Activated naive CD4-positive, alpha-beta T cell treated with anti-CD3 and anti-CD28 coated beads, Interleukin-2, amount 10 ng/mL, durations not matched to agents 7 days and 5 days (primary cell): ENCODE results near the gene C8G.

Source experiments
- CTCF ChIA-PET: fragments of 350-600 bp; sonication (Branson Sonifier 250); formaldehyde crosslinking; loops from one replicate; lab custom pipeline; 2021; ENCODE audit warnings: antibody characterized with exemption; lab: Charles Lee
- DNase-seq: peaks from one replicate; pipeline ENCODE4 v3.0.0-alpha.2; 2020
- H3K27ac Mint-ChIP-seq: one replicate; pipeline ENCODE4 v1.8.0; 2021; ENCODE audit warnings: mild to moderate bottlenecking, moderate library complexity, mixed read lengths
- H3K27me3 Mint-ChIP-seq: one replicate; pipeline ENCODE4 v1.8.0; 2021; ENCODE audit warnings: mild to moderate bottlenecking, mixed read lengths
- H3K36me3 Mint-ChIP-seq: one replicate; pipeline ENCODE4 v1.8.0; 2021; ENCODE audit warnings: mixed read lengths
- H3K4me1 Mint-ChIP-seq: one replicate; pipeline ENCODE4 v1.8.0; 2021; ENCODE audit warnings: mixed read lengths
- H3K4me3 Mint-ChIP-seq: one replicate; pipeline ENCODE4 v1.8.0; 2021; ENCODE audit warnings: mild to moderate bottlenecking, moderate library complexity, mixed read lengths
- H3K9me3 Mint-ChIP-seq: one replicate; pipeline ENCODE4 v1.8.0; 2021; ENCODE audit warnings: mixed read lengths

Gene C8G

DNA sequence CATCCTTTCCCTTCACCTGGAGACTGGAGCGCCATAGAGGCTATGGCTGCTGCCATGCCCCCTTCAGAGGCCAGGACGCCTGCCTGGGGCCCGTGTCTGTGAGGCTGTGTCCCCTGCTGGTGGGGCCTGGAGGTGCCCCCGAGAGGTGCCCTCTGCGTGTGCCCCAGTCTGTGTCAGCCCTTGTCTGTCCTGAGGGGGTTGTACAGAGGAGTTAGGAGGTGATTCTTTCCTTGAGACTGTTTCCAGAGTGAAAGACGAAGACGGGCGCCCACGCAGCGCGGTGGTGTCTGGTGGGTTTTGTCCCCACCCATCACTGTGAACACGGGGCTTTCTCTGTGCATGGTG is 34.2 kb upstream of the C8G start:
- Mint-ChIP-seq H3K36me3 (peaks cover 39% of the 10 kb centered on the region), H3K4me3 (no peak overlapping the region), H3K9me3 (no peaks in the 10 kb centered on the region), H3K27ac (peak overlapping the region; percentile 72), H3K4me1 (peaks cover under 1% of the 10 kb centered on the region), H3K27me3 (no peaks in the 10 kb centered on the region)
- CTCF ChIA-PET, result interaction anchor here (0.7 kb wide), 1 partner anchor 16 kb away, joined by 3 read pairs; no protein-coding TSS in a partner anchor
- no peak for DNase-seq

DNA sequence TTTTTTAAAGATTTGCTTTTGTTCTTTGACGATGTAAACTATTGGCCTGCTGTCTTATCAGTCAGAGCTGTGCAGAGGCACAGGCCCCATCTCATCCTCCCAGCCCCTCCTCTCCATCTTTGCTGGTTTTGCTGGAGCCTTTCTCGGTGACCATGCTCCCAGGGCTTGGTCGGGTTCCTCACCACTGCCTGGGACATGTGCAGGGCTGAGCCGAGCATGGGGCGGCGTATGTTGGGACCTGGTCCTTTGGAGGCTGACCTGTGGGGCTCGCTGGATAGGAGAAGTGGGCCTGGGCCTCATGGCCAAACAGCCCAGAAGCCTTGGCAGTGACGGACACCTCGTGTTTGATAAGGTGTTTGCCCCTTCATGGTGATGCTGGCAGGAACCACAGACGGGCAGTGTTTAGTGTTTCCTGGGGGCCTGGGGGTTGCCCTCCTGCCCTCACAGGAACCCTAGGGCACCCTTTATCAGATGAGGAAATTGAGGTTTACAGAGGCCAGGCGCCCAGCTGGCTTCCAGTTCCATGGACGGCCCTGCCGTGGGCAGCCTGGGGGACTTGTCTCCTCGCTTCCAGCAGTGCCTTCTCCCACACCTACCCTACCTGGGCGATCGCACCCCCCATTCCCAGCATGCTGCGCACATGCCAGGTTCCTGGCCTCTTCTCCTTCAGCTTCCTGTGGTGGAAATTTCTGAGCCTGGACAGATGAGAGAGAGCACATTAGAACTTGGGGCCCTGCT is 31.2 kb upstream of the C8G start:
- peaks cover 45% of the 10 kb centered on the region for H3K36me3 Mint-ChIP-seq
- no peaks in the 10 kb centered on the region for H3K9me3 Mint-ChIP-seq
- no peak overlapping the region for H3K4me3 Mint-ChIP-seq
- CTCF ChIA-PET, result no interaction called here
- no peak overlapping the region for H3K27ac Mint-ChIP-seq
- H3K27me3 Mint-ChIP-seq, result no peaks in the 10 kb centered on the region
- H3K4me1 Mint-ChIP-seq, result peaks cover 3% of the 10 kb centered on the region
- DNase-seq, result no peak

DNA sequence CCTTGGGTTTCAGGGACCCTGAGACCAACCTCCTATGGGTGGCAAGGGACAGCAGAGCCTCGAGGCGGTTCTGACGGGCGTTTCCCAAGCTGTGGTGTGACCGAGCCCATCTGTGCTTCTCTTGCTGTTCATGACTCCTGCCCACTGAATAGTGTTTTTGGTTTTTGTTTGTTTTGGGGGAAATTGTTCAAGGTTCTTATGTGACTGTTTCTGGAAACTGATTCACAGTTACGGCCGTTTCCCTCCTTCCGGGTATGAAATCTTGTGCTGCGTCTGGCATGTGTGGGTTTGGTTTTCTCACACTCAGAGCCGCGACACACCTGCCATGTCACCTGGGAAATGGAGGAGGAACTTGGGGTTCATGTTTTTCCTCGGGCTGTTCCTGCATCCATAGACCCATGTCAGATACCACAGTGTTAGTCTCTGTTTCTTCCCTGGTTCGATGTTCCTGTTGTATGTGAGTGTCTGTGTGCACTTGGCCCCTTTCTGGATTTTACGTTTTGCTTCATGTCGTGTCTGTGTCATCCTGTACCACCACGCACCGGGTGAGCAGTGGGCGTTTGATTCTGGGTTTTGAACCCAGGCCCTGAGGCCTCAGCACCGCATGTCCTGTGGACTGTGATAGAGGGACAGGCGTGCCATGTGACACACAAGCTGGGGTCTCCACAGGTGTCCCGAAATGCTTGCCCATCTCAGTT is 29.3 kb upstream of the C8G start:
- H3K4me1 Mint-ChIP-seq, result peaks cover 3% of the 10 kb centered on the region
- no peak overlapping the region for H3K27ac Mint-ChIP-seq
- peaks cover 46% of the 10 kb centered on the region for H3K36me3 Mint-ChIP-seq
- H3K27me3 Mint-ChIP-seq, result no peaks in the 10 kb centered on the region
- no peak for DNase-seq
- H3K9me3 Mint-ChIP-seq, result no peaks in the 10 kb centered on the region
- CTCF ChIA-PET, result no interaction called here
- no peak overlapping the region for H3K4me3 Mint-ChIP-seq

DNA sequence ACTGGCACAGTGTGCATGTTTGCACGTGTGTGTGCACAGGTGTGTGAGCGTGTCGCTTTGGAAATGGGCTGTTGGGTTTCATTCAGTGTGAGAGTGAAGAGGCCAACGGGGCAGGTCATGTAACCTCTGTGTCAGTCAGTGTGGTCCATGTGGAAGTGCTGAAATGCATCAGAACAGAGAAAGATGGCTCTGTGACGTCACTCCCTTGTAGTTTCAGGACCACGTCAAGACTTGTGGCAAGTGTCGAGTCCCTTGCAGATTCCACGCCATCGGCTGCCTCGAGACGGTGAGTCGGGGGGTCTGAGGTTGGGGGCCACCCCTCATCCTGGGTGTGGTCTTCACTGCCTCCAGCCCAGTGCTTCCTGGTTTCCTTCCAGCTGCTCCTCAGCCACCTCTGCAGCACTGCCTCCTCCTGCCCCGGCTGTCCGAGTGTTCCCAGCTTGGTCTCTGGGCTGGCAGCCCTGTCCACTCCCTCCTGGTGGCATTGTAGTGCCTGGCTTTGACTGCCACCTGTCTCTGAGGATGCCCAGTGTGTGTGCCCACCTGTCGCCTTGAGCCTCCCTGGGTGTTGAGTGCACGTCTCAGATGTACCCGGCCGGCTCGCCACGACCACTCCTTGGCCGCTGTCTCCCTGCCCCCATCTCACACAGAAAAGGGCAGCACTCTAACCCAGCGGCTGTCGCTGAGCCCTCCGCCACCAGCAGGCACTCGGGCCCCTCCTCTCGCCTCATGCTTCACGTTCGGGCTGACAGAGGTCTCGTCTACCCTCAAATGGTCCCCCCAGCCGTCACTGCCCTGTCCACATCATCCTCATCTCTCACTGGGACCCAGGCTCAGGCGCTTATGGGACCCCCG is 28.5 kb upstream of the C8G start:
- Mint-ChIP-seq H3K4me1 (peaks cover 3% of the 10 kb centered on the region), H3K4me3 (no peak overlapping the region), H3K27ac (no peak overlapping the region), H3K9me3 (no peaks in the 10 kb centered on the region), H3K36me3 (peaks cover 46% of the 10 kb centered on the region), H3K27me3 (no peaks in the 10 kb centered on the region)
- CTCF ChIA-PET, result no interaction called here
- DNase-seq, result no peak

DNA sequence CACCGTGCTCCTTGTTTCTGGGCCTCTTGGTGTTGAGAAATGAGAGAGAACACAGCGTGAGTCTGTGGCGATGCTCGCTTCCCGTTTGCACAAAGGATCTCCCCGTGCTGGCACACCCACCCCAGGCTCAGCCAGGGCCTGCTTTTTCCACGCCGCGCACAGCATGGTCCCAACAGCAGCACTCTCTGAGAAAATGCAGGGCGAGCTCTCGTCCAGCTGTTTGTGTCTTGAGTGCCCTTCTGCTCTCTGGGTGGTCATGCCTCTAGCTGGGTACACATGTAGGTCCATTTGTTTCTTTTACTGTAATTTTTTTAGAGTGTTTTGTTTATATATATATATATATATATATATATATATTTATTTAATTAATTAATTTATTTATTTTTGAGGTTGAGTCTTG is 27.1 kb upstream of the C8G start:
- H3K9me3 Mint-ChIP-seq, result no peaks in the 10 kb centered on the region
- no peak for DNase-seq
- H3K27ac Mint-ChIP-seq, result no peak overlapping the region
- peaks cover 5% of the 10 kb centered on the region for H3K4me1 Mint-ChIP-seq
- no peak overlapping the region for H3K4me3 Mint-ChIP-seq
- H3K36me3 Mint-ChIP-seq, result peaks cover 48% of the 10 kb centered on the region
- H3K27me3 Mint-ChIP-seq, result no peaks in the 10 kb centered on the region
- CTCF ChIA-PET, result no interaction called here

DNA sequence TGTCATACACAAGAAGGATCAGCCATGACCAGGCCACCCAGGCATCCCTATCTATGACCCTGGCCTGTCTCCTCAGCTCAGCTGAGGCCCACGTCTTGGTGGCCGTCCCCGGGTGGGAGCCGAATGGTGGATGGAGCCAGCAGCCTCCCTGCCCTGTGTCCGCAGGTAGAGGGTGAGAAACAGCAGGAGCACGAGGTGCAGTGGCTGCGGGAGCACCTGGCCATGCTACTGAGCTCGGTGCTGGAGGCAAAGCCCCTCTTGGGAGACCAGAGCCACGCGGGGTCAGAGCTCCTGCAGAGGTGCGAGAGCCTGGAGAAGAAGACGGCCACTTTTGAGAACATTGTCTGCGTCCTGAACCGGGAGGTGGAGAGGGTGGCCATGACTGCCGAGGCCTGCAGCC is 25.0 kb upstream of the C8G start:
- Mint-ChIP-seq H3K27ac (no peak overlapping the region), H3K4me1 (peaks cover 10% of the 10 kb centered on the region), H3K9me3 (no peaks in the 10 kb centered on the region), H3K36me3 (peaks cover 47% of the 10 kb centered on the region), H3K4me3 (no peak overlapping the region), H3K27me3 (no peaks in the 10 kb centered on the region)
- CTCF ChIA-PET, result interaction anchor here (0.9 kb wide), 1 partner anchor 10 kb away, joined by 3 read pairs; no protein-coding TSS in a partner anchor
- no peak for DNase-seq

DNA sequence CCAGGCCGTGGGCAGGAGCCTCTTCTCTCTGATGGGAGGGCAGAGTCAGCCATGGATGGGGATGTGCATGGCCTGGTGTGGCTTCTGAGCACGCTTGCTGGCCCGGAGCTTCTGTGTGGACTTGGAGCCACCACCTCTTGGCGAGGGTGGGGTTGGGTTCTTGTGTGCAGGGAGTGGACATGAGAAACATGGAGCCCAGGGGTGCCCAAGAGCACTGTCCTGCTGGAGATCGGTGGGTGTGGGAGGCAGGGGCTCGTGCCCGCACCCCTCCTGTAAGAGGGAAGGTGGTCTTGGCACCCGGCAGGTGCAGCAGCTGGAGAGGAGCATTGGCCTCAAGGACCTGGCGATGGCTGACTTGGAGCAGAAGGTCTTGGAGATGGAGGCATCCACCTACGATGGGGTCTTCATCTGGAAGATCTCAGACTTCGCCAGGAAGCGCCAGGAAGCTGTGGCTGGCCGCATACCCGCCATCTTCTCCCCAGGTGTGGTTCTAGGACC is 24.3 kb upstream of the C8G start:
- peaks cover 10% of the 10 kb centered on the region for H3K4me1 Mint-ChIP-seq
- peaks cover 44% of the 10 kb centered on the region for H3K36me3 Mint-ChIP-seq
- no peak overlapping the region for H3K27ac Mint-ChIP-seq
- no peaks in the 10 kb centered on the region for H3K9me3 Mint-ChIP-seq
- no peak overlapping the region for H3K4me3 Mint-ChIP-seq
- no peaks in the 10 kb centered on the region for H3K27me3 Mint-ChIP-seq
- DNase-seq, result no peak
- CTCF ChIA-PET, result interaction anchor here (0.9 kb wide), 1 partner anchor 11 kb away, joined by 3 read pairs; no protein-coding TSS in a partner anchor

DNA sequence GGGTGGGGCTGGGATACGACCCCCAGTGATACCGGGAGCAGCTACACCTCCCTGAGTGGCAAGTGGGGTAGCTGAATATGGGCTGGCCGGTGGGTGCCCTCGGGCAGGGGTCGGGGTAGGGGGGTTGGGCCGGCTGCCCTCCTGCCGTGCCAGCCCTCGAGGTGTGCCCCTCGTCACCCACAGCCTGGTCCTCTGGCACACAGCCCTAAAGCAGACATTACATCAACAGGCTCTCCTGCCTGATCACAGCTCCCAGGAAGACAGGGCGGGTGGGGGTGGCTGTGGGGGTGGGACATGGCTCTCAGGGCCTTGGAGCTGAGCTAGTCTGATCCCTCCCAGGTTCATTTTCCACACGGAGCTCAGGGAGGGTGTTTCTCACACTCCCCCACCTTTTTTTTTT is 23.7 kb upstream of the C8G start:
- H3K9me3 Mint-ChIP-seq, result no peaks in the 10 kb centered on the region
- H3K27ac Mint-ChIP-seq, result no peak overlapping the region
- DNase-seq, result no peak
- CTCF ChIA-PET, result no interaction called here
- no peaks in the 10 kb centered on the region for H3K27me3 Mint-ChIP-seq
- peaks cover 7% of the 10 kb centered on the region for H3K4me1 Mint-ChIP-seq
- peaks cover 40% of the 10 kb centered on the region for H3K36me3 Mint-ChIP-seq
- H3K4me3 Mint-ChIP-seq, result no peak overlapping the region

DNA sequence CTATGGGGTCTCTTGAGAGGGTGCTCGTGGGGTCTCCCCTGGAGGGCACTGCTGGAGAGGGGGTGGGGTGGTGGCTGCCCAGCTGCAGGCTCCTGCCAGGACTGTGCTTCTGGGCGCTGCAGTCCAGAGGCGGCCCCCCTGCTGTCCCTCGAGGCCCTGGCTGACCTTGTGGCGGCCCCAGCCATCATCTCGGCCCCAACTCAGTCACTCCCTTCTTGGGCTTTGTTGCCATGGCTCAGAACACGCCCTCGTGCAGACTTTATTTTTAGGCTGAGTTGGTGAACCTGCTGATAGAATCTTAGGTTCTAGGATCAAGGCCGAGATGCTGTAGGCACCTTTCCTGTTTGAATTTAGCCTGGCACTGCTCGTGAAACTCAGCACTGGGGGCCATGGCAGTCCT is 23.3 kb upstream of the C8G start:
- H3K27ac Mint-ChIP-seq, result no peak overlapping the region
- no peak for DNase-seq
- CTCF ChIA-PET, result no interaction called here
- H3K9me3 Mint-ChIP-seq, result no peaks in the 10 kb centered on the region
- H3K4me1 Mint-ChIP-seq, result peaks cover 7% of the 10 kb centered on the region
- peaks cover 40% of the 10 kb centered on the region for H3K36me3 Mint-ChIP-seq
- no peaks in the 10 kb centered on the region for H3K27me3 Mint-ChIP-seq
- no peak overlapping the region for H3K4me3 Mint-ChIP-seq

DNA sequence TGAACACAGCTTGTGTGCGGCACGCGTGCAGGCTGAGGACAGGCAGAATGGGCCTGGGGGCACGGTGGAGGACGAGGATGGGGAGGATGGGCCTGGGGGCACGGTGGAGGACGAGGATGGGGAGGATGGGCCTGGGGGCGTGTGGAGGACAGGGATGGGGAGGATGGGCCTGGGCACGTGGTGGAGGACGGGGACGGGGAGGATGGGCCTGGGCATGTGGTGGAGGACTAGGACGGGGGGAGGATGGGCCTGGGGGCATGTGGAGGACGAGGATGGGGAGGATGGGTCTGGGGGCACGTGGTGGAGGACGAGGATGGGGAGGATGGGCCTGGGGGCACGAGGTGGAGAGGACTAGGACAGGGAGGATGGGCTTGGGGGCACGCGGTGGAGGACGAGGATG is 22.5 kb upstream of the C8G start:
- Mint-ChIP-seq H3K36me3 (peaks cover 36% of the 10 kb centered on the region), H3K27ac (no peak overlapping the region)

DNA sequence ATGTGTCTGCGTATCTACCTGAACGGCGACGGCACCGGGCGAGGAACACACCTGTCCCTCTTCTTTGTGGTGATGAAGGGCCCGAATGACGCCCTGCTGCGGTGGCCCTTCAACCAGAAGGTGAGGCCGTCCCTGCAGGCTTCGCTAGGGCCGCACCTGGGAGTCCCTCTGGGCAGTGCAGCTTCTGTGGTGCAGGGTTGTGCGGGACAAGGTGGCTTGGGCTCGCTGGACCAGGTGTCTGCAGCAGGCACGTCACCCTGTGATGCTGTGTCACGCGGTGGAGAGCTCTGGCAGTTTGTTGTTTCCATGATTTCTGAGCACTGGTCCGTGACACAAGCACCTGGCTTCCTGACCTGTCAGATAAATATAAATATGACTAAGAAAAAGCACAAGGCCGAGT is 21.2 kb upstream of the C8G start:
- Mint-ChIP-seq H3K4me3 (no peak overlapping the region), H3K27me3 (no peaks in the 10 kb centered on the region)
- CTCF ChIA-PET, result interaction anchor here (1.2 kb wide), 1 partner anchor 111 kb away, joined by 3 read pairs; no protein-coding TSS in a partner anchor

More for the DNA sequence above, 22.5 kb upstream of the C8G start:
- CTCF ChIA-PET, result no interaction called here
- Mint-ChIP-seq H3K27me3 (no peaks in the 10 kb centered on the region), H3K4me3 (no peak overlapping the region), H3K4me1 (peaks cover 7% of the 10 kb centered on the region), H3K9me3 (no peaks in the 10 kb centered on the region)
- DNase-seq, result no peak

DNA sequence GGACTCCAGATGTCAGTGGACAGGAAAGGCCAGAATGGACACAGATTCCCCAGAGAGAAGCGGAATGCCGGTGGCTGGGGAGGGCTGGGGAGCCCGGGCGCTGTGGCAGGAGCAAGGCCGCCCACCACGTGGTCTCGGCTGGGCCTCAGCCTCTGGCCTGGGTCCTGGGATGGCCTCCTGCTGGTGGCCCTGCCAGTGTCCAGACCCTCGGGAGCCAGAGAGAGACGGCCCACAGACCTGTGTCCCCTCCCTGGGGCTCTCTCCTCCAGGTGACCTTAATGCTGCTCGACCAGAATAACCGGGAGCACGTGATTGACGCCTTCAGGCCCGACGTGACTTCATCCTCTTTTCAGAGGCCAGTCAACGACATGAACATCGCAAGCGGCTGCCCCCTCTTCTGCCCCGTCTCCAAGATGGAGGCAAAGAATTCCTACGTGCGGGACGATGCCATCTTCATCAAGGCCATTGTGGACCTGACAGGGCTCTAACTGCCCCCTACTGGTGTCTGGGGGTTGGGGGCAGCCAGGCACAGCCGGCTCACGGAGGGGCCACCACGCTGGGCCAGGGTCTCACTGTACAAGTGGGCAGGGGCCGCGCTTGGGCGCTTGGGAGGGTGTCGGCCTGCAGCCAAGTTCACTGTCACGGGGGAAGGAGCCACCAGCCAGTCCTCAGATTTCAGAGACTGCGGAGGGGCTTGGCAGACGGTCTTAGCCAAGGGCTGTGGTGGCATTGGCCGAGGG is 19.5 kb upstream of the C8G start:
- H3K4me1 Mint-ChIP-seq, result peaks cover 7% of the 10 kb centered on the region
- peaks cover 27% of the 10 kb centered on the region for H3K36me3 Mint-ChIP-seq
- H3K27ac Mint-ChIP-seq, result peak overlapping the region; percentile 58
- no peak overlapping the region for H3K4me3 Mint-ChIP-seq
- CTCF ChIA-PET, result interaction anchor here (0.9 to 1.1 kb wide), 2 partner anchors 9 to 14 kb away, joined by 3 read pairs; no protein-coding TSS in a partner anchor
- no peaks in the 10 kb centered on the region for H3K9me3 Mint-ChIP-seq
- DNase-seq, result no peak
- no peaks in the 10 kb centered on the region for H3K27me3 Mint-ChIP-seq

More for the DNA sequence above, 21.2 kb upstream of the C8G start:
- DNase-seq, result no peak
- H3K4me1 Mint-ChIP-seq, result peaks cover 7% of the 10 kb centered on the region
- H3K9me3 Mint-ChIP-seq, result no peaks in the 10 kb centered on the region
- H3K36me3 Mint-ChIP-seq, result peaks cover 35% of the 10 kb centered on the region
- H3K27ac Mint-ChIP-seq, result no peak overlapping the region

DNA sequence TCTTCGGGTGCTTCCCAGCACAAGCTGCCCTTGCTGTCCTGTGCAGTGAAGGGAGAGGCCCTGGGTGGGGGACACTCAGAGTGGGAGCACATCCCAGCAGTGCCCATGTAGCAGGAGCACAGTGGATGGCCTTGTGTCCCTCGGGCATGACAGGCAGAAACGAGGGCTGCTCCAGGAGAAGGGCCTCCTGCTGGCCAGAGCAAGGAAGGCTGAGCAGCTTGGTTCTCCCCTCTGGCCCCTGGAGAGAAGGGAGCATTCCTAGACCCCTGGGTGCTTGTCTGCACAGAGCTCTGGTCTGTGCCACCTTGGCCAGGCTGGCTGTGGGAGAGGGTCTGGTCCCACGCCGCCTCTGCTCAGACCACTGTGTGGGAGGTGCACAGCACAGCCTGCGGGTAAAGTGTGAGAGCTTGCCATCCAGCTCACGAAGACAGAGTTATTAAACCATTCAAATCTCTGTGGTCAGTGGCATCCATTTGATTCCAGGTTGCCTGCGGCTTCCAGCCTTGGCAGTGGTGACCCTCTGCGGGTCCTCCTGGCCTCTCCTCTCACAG is 18.8 kb upstream of the C8G start:
- Mint-ChIP-seq H3K4me3 (no peak overlapping the region), H3K27me3 (no peaks in the 10 kb centered on the region), H3K4me1 (peaks cover 7% of the 10 kb centered on the region), H3K9me3 (no peaks in the 10 kb centered on the region), H3K27ac (no peak overlapping the region), H3K36me3 (peaks cover 24% of the 10 kb centered on the region)
- no peak for DNase-seq
- CTCF ChIA-PET, result interaction anchor here (0.9 to 1.1 kb wide), 3 partner anchors 9 to 109 kb away, joined by 3 read pairs; no protein-coding TSS in a partner anchor
